MCF 10A (cell line): Measurements from ENCODE around the gene CLDN16. TPM values are rescaled to one million over a fixed set of nuclear protein-coding genes. Genes with fewer than 3 reads are reported as not detected.

Experiments
- BruUV-seq: library from RNA; stranded (reverse); fragments of 400-500 nt; replicated peaks from 2 replicates; lab custom pipeline; 2021; lab: Mats Ljungman, UMichigan
- CTCF ChIA-PET: fragments of 300-600 bp; sonication (Branson Sonifier 250); formaldehyde crosslinking; extraction: SDS; loops from one replicate; lab custom pipeline; 2021; ENCODE audit warnings: antibody characterized with exemption, inconsistent platforms; lab: Yijun Ruan, JAX
- POLR2A ChIA-PET: fragments of 300-600, 350-650 bp; sonication (Branson Sonifier 250); formaldehyde crosslinking; extraction: SDS; loops from one replicate; lab custom pipeline; 2020; ENCODE audit warnings: antibody characterized with exemption, inconsistent platforms; lab: Yijun Ruan, JAX
- DNase-seq: peaks from one replicate; pipeline ENCODE4 v3.0.0-alpha.2; 2018; ENCODE audit not compliant: unreplicated experiment
- H3K27ac Mint-ChIP-seq: one replicate; pipeline ENCODE4 v1.8.0; 2022; ENCODE audit warnings: mild to moderate bottlenecking, low read depth, mixed read lengths; ENCODE audit not compliant: unreplicated experiment
- H3K27me3 Mint-ChIP-seq: one replicate; pipeline ENCODE4 v1.8.0; 2022; ENCODE audit warnings: mixed read lengths; ENCODE audit not compliant: insufficient read depth, unreplicated experiment
- H3K36me3 Mint-ChIP-seq: one replicate; pipeline ENCODE4 v1.8.0; 2022; ENCODE audit warnings: mild to moderate bottlenecking, moderate library complexity, mixed read lengths; ENCODE audit not compliant: insufficient read depth, unreplicated experiment
- H3K4me1 Mint-ChIP-seq: one replicate; pipeline ENCODE4 v1.8.0; 2022; ENCODE audit warnings: mixed read lengths; ENCODE audit not compliant: insufficient read depth, unreplicated experiment
- H3K4me3 Mint-ChIP-seq: one replicate; pipeline ENCODE4 v1.8.0; 2022; ENCODE audit warnings: mild to moderate bottlenecking, moderate library complexity, mixed read lengths; ENCODE audit not compliant: unreplicated experiment
- H3K9me3 Mint-ChIP-seq: one replicate; pipeline ENCODE4 v1.8.0; 2022; ENCODE audit warnings: mixed read lengths; ENCODE audit not compliant: unreplicated experiment
- CTCF ChIP-seq: fragments of 200-600 bp; IDR thresholded peaks from one replicate; pipeline ENCODE4 v1.8.0; 2022; ENCODE audit warnings: antibody characterized with exemption, mild to moderate bottlenecking; ENCODE audit not compliant: unreplicated experiment
- intact Hi-C: fragments of 100-400 bp; cut with micrococcal nuclease; formaldehyde crosslinking; loops from 2 replicates; pipeline ENCODE4 v1.14.1; 2022
- total RNA-seq: library from RNA; stranded (reverse); gene quantifications from 2 replicates; pipeline ENCODE4 v1.2.3, GENCODE V29; 2022

CLDN16 gene
- total RNA-seq, 1 experiment from 2014 or later, result 0.23 TPM

- POLR2A ChIA-PET, result interaction anchor here (6.5 to 11.0 kb wide), 3 partner anchors 30 to 55 kb away, joined by 104 to 132 read pairs (median 119); partner anchors contain the start of gene CLDN1
- intact Hi-C loops, result no loop called here
- CTCF ChIA-PET, result interaction anchor here (0.6 to 1.0 kb wide), 2 partner anchors 14 to 37 kb away, joined by 3 read pairs; no protein-coding TSS in a partner anchor
- peaks cover 30% of the 10 kb centered on the region for H3K4me1 Mint-ChIP-seq
- H3K36me3 Mint-ChIP-seq, result no peaks in the 10 kb centered on the region
- no peaks in the 10 kb centered on the region for H3K9me3 Mint-ChIP-seq
- H3K4me3 Mint-ChIP-seq, result no peak overlapping the region
- DNase-seq, result no peak
- no peak for TF ChIP-seq CTCF
- no TSS peak for BruUV-seq
- H3K27ac Mint-ChIP-seq, result no peak overlapping the region
- H3K27me3 Mint-ChIP-seq, result no peaks in the 10 kb centered on the region
These were observed 12.3 kb upstream of the CLDN16 start for GRCh38 chr3:190375671-190376070.

GRCh38 chr3:190378240-190378891 is 9.6 kb upstream of the CLDN16 start:
- peak; percentile 98 for DNase-seq
- CTCF ChIA-PET, result interaction anchor here (0.6 to 3.5 kb wide), 6 partner anchors 14 to 768 kb away, joined by 3 to 22 read pairs (median 5); partner anchors contain the start of gene CLDN1

GRCh38 chr3:190380184-190380583 is 7.8 kb upstream of the CLDN16 start:
- CTCF ChIA-PET, result interaction anchor here (1.0 to 2.0 kb wide), 3 partner anchors 10 to 155 kb away, joined by 4 to 8 read pairs (median 4); no protein-coding TSS in a partner anchor
- Mint-ChIP-seq H3K27ac (no peak overlapping the region), H3K4me3 (no peak overlapping the region), H3K36me3 (no peaks in the 10 kb centered on the region), H3K27me3 (no peaks in the 10 kb centered on the region), H3K4me1 (peaks cover 50% of the 10 kb centered on the region), H3K9me3 (no peaks in the 10 kb centered on the region)
- intact Hi-C loops, result loop anchor here (5.0 kb wide), 2 partner anchors 258 to 363 kb away; partner anchors contain the start of gene P3H2
- TF ChIP-seq CTCF, result no peak
- DNase-seq, result no peak
- POLR2A ChIA-PET, result interaction anchor here (0.7 to 11.0 kb wide), 11 partner anchors 8 to 169 kb away, joined by 3 to 132 read pairs (median 10); partner anchors contain the start of gene CLDN1
- BruUV-seq, result no TSS peak

More at GRCh38 chr3:190378240-190378891, 9.6 kb upstream of the CLDN16 start:
- POLR2A ChIA-PET, result interaction anchor here (0.6 to 11.0 kb wide), 20 partner anchors 8 to 539 kb away, joined by 3 to 132 read pairs (median 5); partner anchors contain the start of genes CLDN1 and IL1RAP
- no peaks in the 10 kb centered on the region for H3K36me3 Mint-ChIP-seq
- H3K4me1 Mint-ChIP-seq, result peaks cover 55% of the 10 kb centered on the region
- BruUV-seq, result no TSS peak
- H3K4me3 Mint-ChIP-seq, result no peak overlapping the region
- no peaks in the 10 kb centered on the region for H3K9me3 Mint-ChIP-seq
- intact Hi-C loops, result loop anchor here (1.0 kb wide), 1 partner anchor 33 kb away; no protein-coding TSS in a partner anchor
- H3K27me3 Mint-ChIP-seq, result no peaks in the 10 kb centered on the region
- no peak for TF ChIP-seq CTCF
- H3K27ac Mint-ChIP-seq, result peak overlapping the region; percentile 2

- Mint-ChIP-seq H3K4me1 (peaks cover 61% of the 10 kb centered on the region), H3K4me3 (no peak overlapping the region), H3K36me3 (no peaks in the 10 kb centered on the region), H3K9me3 (no peaks in the 10 kb centered on the region), H3K27ac (peak overlapping the region; percentile 97), H3K27me3 (no peaks in the 10 kb centered on the region)
- DNase-seq, result no peak
- CTCF ChIA-PET, result interaction anchor here (0.6 to 2.0 kb wide), 5 partner anchors 60 to 156 kb away, joined by 3 to 8 read pairs (median 3); partner anchors contain the start of gene CLDN1
- no TSS peak for BruUV-seq
- TF ChIP-seq CTCF, result no peak
- POLR2A ChIA-PET, result interaction anchor here (0.7 to 11.0 kb wide), 12 partner anchors 10 to 150 kb away, joined by 3 to 132 read pairs (median 4); partner anchors contain the start of gene CLDN1
- intact Hi-C loops, result loop anchor here (5.0 kb wide), 2 partner anchors 259 to 364 kb away; partner anchors contain the start of gene P3H2
These were observed 6.5 kb upstream of the CLDN16 start for GRCh38 chr3:190381441-190381840.
